NCI-H748 (cell line): ENCODE results near the gene C19orf33.

Experiments
- DNase-seq: peaks from one replicate; lab custom pipeline; 2025; ENCODE audit not compliant: unreplicated experiment; lab: John Stamatoyannopoulos, UW

C19orf33 gene

GRCh38 chr19:38308006-38308766, 4.1 kb downstream of the C19orf33 start:
- no peak for DNase-seq

DNA sequence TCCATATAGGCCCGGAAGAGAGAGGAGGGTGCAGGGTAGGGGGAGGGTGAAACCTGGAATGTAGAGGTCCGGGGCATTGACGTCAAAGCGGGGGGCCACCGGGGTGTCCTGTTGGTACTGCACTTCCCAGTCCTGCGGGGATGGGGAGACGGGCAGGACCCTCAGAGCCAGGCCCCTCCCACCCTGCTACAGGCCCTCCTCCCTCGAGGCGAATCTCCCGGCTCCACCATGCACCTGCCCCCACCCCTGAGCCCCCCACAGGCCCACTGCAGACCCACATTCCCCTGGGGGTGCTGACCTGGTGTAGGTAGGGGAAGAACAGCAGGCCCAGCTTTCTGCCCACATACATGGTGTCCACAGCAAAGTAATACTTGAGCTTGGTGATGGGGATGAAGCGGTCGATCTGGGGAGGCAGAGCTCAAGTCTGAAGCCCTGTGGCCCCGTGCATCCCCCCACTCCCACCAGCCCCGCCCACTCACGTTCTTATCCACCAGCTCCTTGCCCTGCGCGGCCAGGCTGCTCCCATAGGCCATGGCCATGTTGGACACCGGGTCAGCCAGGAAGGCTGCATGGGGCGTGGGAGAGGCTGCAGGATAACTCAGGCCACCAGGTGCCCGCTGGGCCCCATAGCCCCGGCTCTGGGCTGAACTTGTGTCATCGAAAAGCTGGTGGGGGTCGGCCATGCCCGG, 5.0 kb downstream of the C19orf33 start:
- no peak for DNase-seq

- DNase-seq = no peak
Observed at GRCh38 chr19:38309615-38310278, 5.7 kb downstream of the C19orf33 start.

DNA sequence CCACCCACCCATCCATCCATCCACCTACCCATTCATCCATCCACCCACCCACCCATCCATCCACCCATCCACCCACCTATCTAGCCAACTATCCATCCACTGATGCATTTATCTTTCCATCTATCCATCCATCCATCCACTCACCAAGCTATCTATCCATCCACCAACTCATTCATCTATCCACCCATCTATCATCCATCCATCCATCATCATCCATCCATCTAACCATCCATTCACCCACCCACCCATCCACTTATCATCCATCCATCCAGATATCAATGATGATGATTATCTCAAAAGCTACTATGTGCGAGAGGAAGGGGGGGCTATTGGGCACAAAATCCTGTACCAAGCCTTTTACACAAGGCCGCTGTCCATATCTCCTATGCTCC, 6.2 kb downstream of the C19orf33 start:
- no peak for DNase-seq

- no peak for DNase-seq
Observed at GRCh38 chr19:38310986-38311385, 6.9 kb downstream of the C19orf33 start.

- peak; percentile 100 for DNase-seq
Observed at GRCh38 chr19:38315657-38316476, 11.8 kb downstream of the C19orf33 start, which contains the start of gene YIF1B. YIF1B (minus strand) TSS chr19:38315947; CDS start chr19:38315917, 30 bp downstream.

GRCh38 chr19:38316477-38317067, 12.5 kb downstream of the C19orf33 start:
- no peak for DNase-seq

DNA sequence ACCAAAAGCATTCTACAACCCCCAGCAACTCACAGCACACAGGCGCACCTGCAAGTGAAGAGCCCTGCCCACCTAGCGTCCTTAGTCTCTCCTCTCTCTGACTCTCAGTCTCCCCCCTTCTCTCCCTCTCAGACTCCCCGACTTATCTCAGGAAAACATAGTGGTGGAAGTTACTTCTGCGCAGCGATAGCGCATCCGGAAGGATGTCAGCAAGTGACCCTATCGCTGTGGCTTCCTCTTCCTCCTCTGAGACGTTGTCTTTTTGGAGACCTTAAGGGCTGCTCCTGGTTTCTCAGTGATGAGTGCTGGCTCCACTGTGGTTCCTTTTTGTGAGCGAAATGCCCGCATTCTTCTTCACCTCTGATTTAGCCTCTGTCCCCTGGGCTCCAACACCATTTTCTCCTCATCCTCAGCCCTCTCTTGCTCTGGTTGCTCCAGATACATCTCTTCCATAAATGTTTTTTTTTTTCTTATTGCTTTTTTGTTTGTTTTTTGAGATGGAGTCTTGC, 13.1 kb downstream of the C19orf33 start:
- DNase-seq = no peak

GRCh38 chr19:38318660-38319059, 14.6 kb downstream of the C19orf33 start:
- no peak for DNase-seq

DNA sequence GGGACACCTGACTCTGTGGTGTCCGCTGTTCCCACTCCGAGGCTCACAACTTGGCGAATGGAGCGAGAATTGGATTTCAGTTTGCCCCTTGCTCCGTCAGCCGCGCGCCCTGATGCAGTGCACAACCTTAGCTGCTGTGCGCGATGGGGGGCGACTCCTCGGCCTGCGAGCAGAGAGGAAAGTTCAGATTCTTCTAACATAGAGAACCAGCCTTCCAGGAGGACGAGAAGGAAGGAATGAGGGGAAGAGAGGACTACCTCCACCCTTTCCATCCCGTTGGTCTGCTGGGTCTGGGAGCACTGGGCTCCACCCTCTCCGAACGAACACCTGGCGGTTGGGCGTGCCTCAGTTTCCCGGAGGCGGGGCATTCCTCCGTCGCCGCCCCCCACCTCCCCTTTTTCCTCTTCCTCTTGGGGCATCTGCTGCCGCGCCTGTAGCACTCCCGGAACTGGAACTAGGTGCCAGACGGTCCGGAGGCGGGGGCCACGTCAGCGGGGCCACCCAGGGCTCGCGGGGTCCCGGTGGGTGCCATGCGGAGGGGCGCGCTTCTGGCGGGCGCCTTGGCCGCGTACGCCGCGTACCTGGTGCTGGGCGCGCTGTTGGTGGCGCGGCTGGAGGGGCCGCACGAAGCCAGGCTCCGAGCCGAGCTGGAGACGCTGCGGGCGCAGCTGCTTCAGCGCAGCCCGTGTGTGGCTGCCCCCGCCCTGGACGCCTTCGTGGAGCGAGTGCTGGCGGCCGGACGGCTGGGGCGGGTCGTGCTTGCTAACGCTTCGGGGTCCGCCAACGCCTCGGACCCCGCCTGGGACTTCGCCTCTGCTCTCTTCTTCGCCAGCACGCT, 15.6 kb downstream of the C19orf33 start, which contains the start of gene KCNK6:
Gene KCNK6, plus strand, starts transcription at position 425 of the 838 bp plus-strand sequence. Its CDS starts 106 bp downstream, at position 531.
- peak; percentile 67 for DNase-seq

GRCh38 chr19:38320969-38321339, 16.9 kb downstream of the C19orf33 start:
- DNase-seq = no peak

GRCh38 chr19:38321646-38322196, 17.7 kb downstream of the C19orf33 start:
- no peak for DNase-seq

- DNase-seq = no peak
Observed at GRCh38 chr19:38323291-38323690, 19.2 kb downstream of the C19orf33 start.

DNA sequence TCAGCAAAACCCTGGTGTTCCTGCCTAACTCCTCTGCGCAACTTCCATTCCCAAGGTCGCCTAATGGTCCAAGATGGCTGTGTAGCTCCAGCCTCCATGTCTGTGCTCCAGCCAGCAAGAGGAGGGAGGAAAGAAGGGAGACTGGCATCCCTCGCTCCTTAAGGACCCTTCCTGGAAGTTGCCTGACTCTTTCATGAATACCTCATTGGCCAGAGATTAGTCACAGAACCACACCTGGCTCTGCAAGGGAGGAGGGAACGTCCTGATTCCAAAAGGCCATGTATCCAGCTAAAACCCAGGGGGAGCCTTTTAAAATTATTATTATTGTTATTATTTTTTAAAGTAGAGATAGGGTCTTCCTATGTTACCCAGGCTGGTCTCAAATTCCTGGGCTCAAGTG, 20.4 kb downstream of the C19orf33 start:
- no peak for DNase-seq

DNA sequence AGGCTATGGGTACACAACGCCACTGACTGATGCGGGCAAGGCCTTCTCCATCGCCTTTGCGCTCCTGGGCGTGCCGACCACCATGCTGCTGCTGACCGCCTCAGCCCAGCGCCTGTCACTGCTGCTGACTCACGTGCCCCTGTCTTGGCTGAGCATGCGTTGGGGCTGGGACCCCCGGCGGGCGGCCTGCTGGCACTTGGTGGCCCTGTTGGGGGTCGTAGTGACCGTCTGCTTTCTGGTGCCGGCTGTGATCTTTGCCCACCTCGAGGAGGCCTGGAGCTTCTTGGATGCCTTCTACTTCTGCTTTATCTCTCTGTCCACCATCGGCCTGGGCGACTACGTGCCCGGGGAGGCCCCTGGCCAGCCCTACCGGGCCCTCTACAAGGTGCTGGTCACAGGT, 22.5 kb downstream of the C19orf33 start:
- DNase-seq = no peak

DNA sequence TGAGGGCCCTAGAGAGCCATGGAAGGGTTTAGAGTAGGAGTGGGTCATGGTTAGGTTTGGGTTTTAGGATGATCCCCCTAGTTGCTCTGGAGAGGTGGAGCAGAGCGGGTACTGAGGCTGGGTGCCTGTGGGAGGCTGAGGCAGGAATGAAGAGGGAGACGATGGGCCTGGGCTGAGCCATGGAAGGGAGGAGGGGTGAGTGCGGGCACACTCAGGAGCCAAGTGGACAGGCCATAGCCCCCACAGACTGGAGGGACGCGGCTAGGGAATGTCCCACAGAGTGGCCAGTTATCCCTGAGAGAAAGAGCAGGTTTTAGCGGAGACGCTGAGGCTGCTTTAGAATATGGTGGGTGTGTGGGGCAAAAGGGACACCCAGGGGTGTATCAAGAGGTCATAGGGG, 25.6 kb downstream of the C19orf33 start:
- DNase-seq = no peak

- DNase-seq = no peak
Observed at GRCh38 chr19:38331728-38332127, 27.7 kb downstream of the C19orf33 start.

GRCh38 chr19:38333245-38333644, 29.2 kb downstream of the C19orf33 start:
- no peak for DNase-seq

DNA sequence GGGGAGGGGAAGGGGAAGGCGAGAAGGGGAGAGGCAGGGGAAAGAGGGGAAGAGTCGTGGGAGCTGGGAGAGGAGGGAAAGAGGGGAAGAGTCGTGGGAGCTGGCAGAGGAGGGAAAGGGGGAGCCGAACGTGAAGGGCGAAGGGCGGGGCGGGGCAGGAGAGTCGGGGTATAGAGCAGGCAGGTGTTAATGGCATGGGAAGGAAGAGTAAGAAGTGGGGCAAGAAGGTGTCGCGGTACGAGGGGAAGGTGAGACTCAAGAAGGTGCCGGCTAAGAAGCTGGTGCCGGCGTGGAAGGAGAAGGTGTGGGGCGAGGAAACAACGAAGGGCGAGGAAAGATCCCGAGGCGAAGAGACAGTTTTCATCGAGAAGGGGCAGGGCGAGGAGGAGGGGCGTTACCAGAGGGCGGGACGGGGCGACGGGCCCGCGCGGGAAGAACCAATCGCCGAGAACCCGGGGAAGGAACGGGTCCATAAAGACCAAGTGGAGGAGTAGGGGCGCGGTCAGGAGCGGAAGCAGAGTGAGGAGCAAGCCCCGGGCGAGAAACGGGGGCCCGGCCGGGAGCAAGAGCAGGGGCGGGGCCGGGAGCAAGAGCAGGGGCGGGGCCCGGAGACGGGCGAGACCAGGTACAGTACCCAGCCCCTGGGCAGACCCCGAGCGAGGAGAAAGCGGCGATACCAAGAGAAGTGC, 32.0 kb downstream of the C19orf33 start:
- DNase-seq = peak; percentile 99
